SKM-1 (cell line): ENCODE data around the gene PFDN4.

Experiments used
- DNase-seq: peaks from one replicate; lab custom pipeline; 2025; ENCODE audit not compliant: unreplicated experiment; lab: John Stamatoyannopoulos, UW

The PFDN4 gene

DNA sequence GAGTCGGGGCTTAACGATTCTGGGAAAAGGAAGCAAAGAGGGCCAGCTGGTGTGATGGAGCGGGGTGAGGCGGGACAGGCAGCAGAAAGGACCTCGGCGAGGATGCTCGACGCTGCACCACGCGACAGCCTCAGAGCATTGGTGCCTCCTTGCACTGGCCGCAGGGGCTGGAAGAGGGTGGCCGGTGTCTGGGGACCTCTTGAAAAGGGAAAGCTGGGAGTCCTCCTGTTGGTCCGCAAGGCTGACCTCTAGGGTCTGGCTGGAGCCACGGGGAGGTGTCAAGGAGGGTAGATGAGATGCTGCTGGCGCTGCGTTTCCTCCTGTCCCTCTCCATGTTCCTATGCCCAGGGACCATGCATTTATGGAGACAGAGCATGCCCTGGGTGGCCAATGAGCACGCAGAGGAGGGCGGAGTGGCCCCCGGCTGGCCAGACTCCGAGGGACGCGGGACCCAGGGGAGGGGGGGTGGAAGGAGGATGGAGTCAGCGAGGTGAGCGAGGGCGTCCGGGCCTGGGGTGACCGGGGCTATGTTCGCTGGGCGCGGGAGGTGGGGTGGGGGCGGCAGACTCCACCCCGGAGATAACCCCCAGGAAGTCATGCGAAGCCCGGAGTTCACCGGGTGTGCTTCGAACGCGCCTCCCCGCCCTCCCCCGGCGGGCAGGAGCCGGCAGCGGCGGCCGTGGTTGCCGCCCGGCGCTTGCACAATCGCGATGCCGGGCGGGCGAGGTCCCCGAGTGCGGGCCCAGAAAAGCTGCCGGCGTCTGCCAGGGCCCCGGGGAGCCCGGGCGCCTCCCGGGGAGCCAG lies 34.0 kb upstream of the PFDN4 start, which contains the start of gene CYP24A1:
CYP24A1 (minus strand) TSS at position 334 of the 804 bp plus-strand sequence. CDS start 407 bp downstream, outside the sequence.
- peak; percentile 45 for DNase-seq

DNA sequence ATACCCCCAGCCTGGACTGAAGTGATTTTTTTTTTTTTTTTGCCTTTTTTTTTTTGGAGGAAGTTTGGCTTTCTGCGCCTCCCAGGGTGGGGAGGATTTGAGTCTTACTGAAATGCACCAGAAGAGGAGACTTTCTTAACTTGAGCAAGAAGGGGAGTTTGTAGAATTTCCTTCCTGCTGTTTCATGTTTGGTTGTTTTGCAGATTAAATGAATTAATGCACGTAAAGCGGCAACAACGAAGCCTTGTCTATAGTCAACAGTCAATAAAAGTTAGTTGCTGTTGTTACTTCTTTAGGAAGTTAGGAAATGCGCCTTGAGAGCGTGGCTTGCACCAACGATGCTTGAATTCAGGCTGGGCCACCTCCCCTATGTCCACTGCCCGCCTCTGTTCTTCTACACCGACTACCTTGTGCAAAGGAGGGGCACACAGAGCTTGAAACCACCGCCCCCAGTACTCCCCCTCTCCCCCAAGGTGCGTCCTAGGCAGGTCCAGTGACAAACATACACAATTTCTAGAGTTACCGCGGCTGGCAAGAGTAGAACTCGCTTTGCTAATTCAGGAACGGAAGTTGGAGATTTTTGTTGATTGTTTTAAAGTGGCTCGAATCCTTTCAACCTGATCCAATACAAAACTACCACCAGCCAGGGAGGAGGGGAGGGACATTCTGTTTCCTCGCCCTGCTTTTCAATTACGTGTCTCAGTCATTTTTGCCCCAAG lies 33.3 kb upstream of the PFDN4 start:
- peak; percentile 45 for DNase-seq

GRCh38 chr20:54176610-54177009 lies 31.3 kb upstream of the PFDN4 start:
- DNase-seq: no peak

DNA sequence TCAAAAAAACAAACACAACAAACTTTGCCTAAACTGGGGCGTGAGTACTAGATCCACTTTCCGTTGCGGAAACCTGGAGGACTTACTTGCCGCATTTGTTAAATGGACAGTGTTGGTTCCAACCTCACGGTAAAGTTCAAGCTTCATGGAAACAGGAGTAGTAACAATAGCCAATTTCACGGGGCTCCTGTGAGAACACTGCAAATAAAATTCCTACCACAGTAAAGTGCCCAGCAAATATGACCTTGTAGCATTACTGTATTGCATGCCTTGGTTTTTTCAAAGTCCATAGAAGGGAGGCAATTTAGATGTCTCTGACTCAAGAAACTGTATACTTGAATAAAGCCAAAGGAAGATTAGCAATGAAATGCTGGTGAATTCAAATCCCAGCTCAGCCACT lies 30.5 kb upstream of the PFDN4 start:
- no peak for DNase-seq

- no peak for DNase-seq
Observed at GRCh38 chr20:54178256-54178655, 29.6 kb upstream of the PFDN4 start.

DNA sequence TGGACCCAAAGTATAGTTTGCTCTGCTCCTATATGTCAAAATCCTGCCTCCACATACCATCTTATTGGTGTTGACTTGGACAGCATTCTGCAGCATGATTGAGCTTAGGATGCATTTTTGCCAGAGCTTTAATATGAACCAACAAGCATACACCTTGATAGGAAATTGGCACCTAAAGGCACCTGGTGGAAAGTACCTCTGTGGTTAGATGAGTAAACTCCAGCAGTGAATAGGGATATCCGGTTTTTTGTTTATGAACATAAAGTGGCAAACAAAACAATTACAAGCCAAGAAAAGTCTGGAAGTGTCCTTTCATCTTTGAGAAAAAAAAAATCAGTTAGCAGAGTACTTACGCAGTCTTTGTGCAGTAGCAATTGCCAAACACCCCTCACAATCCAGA lies 27.9 kb upstream of the PFDN4 start:
- DNase-seq: no peak

DNA sequence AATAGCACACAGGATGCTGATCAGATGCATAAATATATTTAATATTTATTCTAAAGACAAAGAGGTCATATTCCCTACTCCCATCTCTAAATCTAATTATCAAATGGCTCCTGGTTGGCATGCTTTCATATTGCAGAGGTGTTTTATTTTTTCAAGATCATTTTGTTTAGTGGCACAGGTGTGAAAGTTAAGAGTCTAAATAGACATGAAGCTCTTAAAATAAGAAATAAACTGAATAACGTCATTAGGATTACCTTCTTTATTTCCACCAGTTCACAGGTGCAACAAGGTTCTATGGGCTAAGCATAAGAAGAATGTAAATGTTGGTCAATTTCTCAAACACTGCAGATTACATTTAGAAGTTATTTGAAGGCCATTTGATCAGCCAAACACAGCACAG lies 27.0 kb upstream of the PFDN4 start:
- no peak for DNase-seq

DNA sequence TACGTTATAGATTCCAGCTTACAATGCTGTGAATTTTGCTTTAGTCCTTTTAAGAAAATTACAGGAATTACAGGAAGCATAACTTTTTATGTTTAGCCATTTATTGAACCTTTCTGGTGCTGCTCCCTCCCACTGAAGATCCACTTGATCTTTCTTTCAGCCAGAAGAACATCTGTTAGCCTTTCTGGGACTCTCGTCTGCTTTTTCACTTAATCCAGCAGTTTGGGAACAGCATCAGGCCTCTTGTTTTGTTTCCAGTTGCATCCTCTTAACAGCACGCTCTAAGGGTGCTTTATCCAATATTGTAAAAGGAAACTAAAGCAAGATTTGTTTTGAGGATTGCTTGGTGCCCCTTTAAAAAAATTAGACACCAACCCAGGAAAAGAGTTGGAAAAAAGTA lies 23.8 kb upstream of the PFDN4 start:
- no peak for DNase-seq

DNA sequence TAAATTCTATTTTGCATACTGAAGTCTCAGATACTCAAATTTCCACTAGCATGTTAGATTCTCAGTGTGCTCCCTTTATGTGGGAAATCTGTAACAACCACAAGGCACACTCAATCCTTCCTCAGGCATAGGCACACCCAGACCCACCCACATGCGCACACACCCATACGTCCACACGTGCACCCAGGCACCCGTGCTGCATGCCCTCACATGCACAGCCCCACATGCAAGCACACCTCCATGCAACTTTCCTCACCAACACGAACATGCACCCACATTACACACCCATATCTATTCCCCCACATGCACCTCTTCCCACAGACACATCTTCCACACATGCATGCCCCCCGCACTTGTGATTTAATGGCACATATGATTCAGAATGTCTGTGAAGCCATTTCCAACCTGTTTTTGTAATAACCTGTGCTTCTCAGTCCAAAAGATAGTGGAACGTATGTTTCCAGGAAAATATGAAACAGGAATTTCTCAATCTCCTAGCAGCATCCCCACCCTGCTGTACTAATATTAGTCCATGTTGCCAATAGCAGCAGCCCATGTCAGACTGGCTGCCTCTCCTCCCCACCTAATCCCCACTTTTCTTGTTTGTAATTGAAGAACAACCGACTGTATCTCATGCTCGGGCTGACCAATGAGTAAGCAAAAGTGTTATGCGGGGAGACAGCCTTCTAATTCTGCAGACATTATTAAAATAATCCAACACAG lies 22.8 kb upstream of the PFDN4 start:
- DNase-seq: no peak

DNA sequence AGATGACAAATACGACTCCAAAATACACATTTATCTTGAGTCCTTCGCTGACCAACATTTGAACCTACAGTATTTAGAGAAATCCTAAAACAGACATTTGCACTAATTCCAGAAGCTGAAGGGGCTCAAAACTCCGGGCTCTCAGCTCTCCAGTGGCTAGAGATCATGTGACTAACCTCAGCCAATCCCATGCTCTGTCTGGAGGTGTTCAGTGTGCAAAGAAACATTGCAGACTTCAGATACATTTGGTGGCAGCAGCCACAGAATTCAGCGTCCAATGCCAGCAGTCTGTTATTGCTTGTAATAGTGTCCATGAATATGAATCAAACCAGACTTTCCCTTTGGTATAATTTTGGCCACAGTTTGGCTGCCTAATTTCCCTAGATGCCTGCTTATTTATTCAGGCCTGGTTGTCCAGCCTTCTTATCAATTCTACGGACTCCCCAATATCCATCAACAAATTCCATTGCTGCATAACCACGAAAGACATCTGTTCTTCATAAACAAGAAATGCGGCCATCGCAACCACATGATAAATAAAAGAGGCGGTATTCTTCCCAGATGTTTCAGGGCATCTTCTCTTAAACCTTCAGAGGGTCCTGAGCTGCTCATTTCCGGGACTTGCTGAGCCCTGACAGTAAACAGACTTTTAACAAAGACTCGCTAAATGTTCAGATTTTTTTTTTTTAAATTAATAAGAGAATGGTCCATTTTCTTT lies 19.6 kb upstream of the PFDN4 start:
- DNase-seq: no peak

GRCh38 chr20:54189630-54190029 lies 18.3 kb upstream of the PFDN4 start:
- no peak for DNase-seq

- no peak for DNase-seq
Observed at GRCh38 chr20:54190217-54190616, 17.7 kb upstream of the PFDN4 start.

DNA sequence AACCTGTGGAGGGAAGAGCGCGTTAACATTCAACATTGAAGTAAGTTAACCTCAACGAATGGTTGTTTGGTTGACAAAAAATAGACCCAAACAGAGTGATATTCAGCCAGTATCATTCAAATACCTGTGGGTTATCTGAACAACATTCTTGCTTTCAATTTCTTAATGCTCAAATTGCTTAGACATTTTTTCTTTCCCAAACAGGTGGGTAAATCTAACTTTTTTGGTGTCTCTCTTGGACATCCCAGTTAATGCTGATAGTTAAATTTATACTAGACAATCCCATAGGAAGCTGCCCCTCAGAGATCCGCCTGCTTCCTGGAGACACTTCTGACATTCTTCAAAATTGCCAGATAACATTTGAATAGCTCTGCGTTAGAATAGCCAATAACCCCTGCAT lies 14.1 kb upstream of the PFDN4 start:
- no peak for DNase-seq

- no peak for DNase-seq
Observed at GRCh38 chr20:54194724-54195438, 13.0 kb upstream of the PFDN4 start.

GRCh38 chr20:54195483-54196472 lies 12.1 kb upstream of the PFDN4 start:
- no peak for DNase-seq

GRCh38 chr20:54197621-54198604 lies 10.0 kb upstream of the PFDN4 start:
- no peak for DNase-seq

DNA sequence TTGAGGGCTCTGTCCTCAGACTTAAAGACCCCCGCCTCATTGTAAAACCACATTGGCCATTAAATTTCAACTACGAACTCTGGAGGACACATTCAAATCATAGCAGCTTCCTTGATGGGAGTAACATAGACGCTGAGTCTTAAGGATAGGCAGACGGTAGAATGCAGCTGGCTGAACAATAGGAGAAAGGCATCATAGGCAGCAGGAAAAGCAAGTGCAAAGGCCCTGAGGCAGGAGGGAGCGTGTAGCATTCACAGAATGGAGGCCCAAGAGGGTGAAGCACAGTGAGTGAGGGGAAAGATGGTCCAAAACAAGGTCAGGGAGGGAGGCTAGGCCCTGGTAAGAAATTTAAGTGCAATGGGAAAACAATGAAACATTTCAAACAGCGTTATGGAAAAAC lies 8.6 kb upstream of the PFDN4 start:
- DNase-seq: no peak

DNA sequence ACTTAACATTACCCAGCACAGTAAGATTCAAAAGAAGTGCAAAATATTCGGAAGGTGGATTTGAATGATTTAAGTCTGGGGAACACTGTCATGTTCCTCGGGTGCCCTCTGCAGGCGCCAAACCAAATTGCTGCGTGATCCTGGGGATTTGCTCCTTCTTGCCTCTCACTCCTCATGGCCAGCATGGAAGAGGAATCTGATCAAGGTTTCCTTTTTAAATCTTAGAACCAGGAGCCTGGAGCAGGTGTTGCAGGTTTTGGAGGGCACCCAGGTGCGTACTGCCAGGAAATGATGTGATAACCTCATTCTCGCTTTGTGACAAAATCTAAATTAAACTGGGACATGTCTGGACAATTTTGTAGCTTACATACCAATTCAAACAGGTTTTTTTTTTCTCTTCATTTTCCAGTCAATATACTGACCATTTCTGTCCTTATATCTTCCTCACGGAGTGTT lies 8.1 kb upstream of the PFDN4 start:
- peak; percentile 16 for DNase-seq
